Neutrophil (primary cell): ENCODE measurements around the gene CSTF2T.

Experiments used
- H3K27ac ChIP-seq: fragments of 200-600 bp; sonication (generic); 2 replicates; pipeline ENCODE4 v1.5.1; 2016; ENCODE audit warnings: mild to moderate bottlenecking, moderate library complexity
- H3K27me3 ChIP-seq: fragments of 200-600 bp; sonication (generic); 2 replicates; pipeline ENCODE4 v1.6.0; 2016; ENCODE audit warnings: mild to moderate bottlenecking
- H3K36me3 ChIP-seq: fragments of 200-600 bp; sonication (generic); 2 replicates; pipeline ENCODE4 v1.5.1; 2017
- H3K4me1 ChIP-seq, 2 experiments: fragments of 200-600 bp in 1 of 2; sonication (generic) in 1 of 2; 1 replicate in 1 of 2; 2 replicates in 1 of 2; pipeline versions ENCODE4 v1.5.1 to v1.6.1; 2013 to 2016; ENCODE audit warnings: low read depth in 1 of 2, low read length in 1 of 2, mild to moderate bottlenecking in 1 of 2, moderate library complexity in 1 of 2; ENCODE audit not compliant: control insufficient read depth in 1 of 2, insufficient read depth in 1 of 2
- H3K4me3 ChIP-seq, 2 experiments: fragments of 200-600 bp in 1 of 2; sonication (generic) in 1 of 2; 1 replicate in 1 of 2; 2 replicates in 1 of 2; pipeline ENCODE4 v1.5.1; 2013 to 2016; ENCODE audit warnings: low read depth in 1 of 2, low read length in 1 of 2, mild to moderate bottlenecking in 1 of 2, moderate library complexity in 1 of 2
- H3K9me3 ChIP-seq: fragments of 200-600 bp; sonication (generic); 2 replicates; pipeline ENCODE4 v1.5.1; 2016
- CTCF ChIP-seq: fragments of 200-600 bp; sonication (generic); IDR thresholded peaks from 2 replicates; pipeline ENCODE4 v1.5.1; 2016; ENCODE audit warnings: antibody characterized with exemption

Gene CSTF2T

DNA sequence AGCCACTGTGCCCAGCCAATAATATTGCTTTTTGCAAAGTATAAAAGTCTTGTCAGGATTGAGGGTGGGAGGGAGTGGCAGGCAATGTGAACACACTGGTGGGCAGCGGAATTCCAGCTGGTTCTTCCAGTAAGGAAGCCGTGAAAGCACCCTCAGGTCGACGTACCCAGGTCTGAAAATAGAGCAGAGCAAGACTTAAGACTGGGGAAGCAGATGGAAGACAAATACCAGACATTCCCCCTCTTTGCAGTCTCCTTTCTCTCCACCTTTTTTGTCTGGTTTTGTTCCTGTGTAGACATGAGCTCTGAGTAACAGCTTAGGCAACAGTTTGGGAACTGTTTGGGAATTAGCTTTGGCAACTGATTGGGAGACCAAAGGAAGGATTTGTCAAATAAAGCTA is 17.6 kb upstream of the CSTF2T start:
- Histone ChIP-seq H3K36me3 (no peaks in the 10 kb centered on the region), H3K27me3 (no peaks in the 10 kb centered on the region), H3K4me3 (no peak overlapping the region), H3K27ac (no peak overlapping the region), H3K9me3 (no peaks in the 10 kb centered on the region), H3K4me1 (no peaks in the 10 kb centered on the region)
- TF ChIP-seq CTCF: no peak

- no peaks in the 10 kb centered on the region for H3K36me3 ChIP-seq
- H3K27ac ChIP-seq: no peak overlapping the region
- H3K9me3 ChIP-seq: no peaks in the 10 kb centered on the region
- H3K4me3 ChIP-seq: no peak overlapping the region
- no peak for TF ChIP-seq CTCF
- H3K27me3 ChIP-seq: no peaks in the 10 kb centered on the region
- H3K4me1 ChIP-seq: no peaks in the 10 kb centered on the region
Measured at GRCh38 chr10:51711519-51711891, 12.1 kb upstream of the CSTF2T start.

- Histone ChIP-seq H3K4me3 (no peak overlapping the region), H3K36me3 (no peaks in the 10 kb centered on the region), H3K27ac (no peak overlapping the region), H3K9me3 (no peaks in the 10 kb centered on the region), H3K4me1 (no peaks in the 10 kb centered on the region), H3K27me3 (no peaks in the 10 kb centered on the region)
- no peak for TF ChIP-seq CTCF
Measured at GRCh38 chr10:51709324-51709972, 10.1 kb upstream of the CSTF2T start.

GRCh38 chr10:51708609-51709008 is 9.2 kb upstream of the CSTF2T start:
- Histone ChIP-seq H3K4me3 (no peak overlapping the region), H3K9me3 (no peaks in the 10 kb centered on the region), H3K27me3 (no peaks in the 10 kb centered on the region), H3K4me1 (no peaks in the 10 kb centered on the region), H3K36me3 (no peaks in the 10 kb centered on the region), H3K27ac (no peak overlapping the region)
- TF ChIP-seq CTCF: no peak

GRCh38 chr10:51707821-51708424 is 8.5 kb upstream of the CSTF2T start:
- no peaks in the 10 kb centered on the region for H3K27me3 ChIP-seq
- H3K27ac ChIP-seq: no peak overlapping the region
- no peak for TF ChIP-seq CTCF
- H3K9me3 ChIP-seq: no peaks in the 10 kb centered on the region
- no peak overlapping the region for H3K4me3 ChIP-seq
- no peaks in the 10 kb centered on the region for H3K36me3 ChIP-seq
- H3K4me1 ChIP-seq: no peaks in the 10 kb centered on the region
